Fibroblast of villous mesenchyme (primary cell): ENCODE data around the gene CEBPB. TPM values are rescaled to one million over a fixed set of nuclear protein-coding genes. Genes with fewer than 3 reads are reported as not detected.
"Not testable (repeated sequence)": the region's sequence is repeated elsewhere in the genome, so short reads cannot be mapped to it uniquely, and the experiment has no call there.

ENCODE experiments used
- DNase-seq: peaks from one replicate; pipeline ENCODE4 v3.0.0-alpha.2; 2010; ENCODE audit warnings: low read depth
- H3K4me3 ChIP-seq: 2 replicates; pipeline ENCODE4 v1.5.1; 2011; ENCODE audit warnings: low read depth, mild to moderate bottlenecking, low read length
- CTCF ChIP-seq: IDR thresholded peaks from 2 replicates; pipeline ENCODE4 v1.5.1; 2012; ENCODE audit warnings: low read depth, mild to moderate bottlenecking, low read length; ENCODE audit not compliant: insufficient read depth
- total RNA-seq: library from RNA; depleted of rRNA; stranded (reverse); fragments of >200 nt; gene quantifications from 2 replicates; pipeline ENCODE4 v1.2.3, GENCODE V29; 2012

The CEBPB gene
- total RNA-seq, 1 donor: 70.4 TPM

- TF ChIP-seq CTCF: no peak
- H3K4me3 ChIP-seq: no peak overlapping the region
- DNase-seq: no peak
These were observed 17.5 kb downstream of the CEBPB start for GRCh38 chr20:50208085-50208491.

GRCh38 chr20:50208815-50209214 is 18.2 kb downstream of the CEBPB start:
- not testable (repeated sequence) for DNase-seq, H3K4me3 ChIP-seq

GRCh38 chr20:50210066-50210619 is 19.5 kb downstream of the CEBPB start:
- no peak for TF ChIP-seq CTCF
- no peak for DNase-seq
- H3K4me3 ChIP-seq: no peak overlapping the region

- TF ChIP-seq CTCF: no peak
- H3K4me3 ChIP-seq: no peak overlapping the region
- DNase-seq: no peak
These were observed 20.5 kb downstream of the CEBPB start for GRCh38 chr20:50211091-50211490.

- DNase-seq: no peak
- TF ChIP-seq CTCF: no peak
These were observed 23.0 kb downstream of the CEBPB start for GRCh38 chr20:50213531-50214106.

GRCh38 chr20:50214226-50215024 is 23.8 kb downstream of the CEBPB start:
- no peak for TF ChIP-seq CTCF
- H3K4me3 ChIP-seq: no peak overlapping the region
- DNase-seq: no peak

More at GRCh38 chr20:50213531-50214106, 23.0 kb downstream of the CEBPB start:
- H3K4me3 ChIP-seq: no peak overlapping the region

GRCh38 chr20:50215101-50215690 is 24.6 kb downstream of the CEBPB start:
- H3K4me3 ChIP-seq: no peak overlapping the region
- DNase-seq: peak; percentile 48
- TF ChIP-seq CTCF: no peak
